ENCODE data around the gene HERC6.

Gene HERC6

DNA sequence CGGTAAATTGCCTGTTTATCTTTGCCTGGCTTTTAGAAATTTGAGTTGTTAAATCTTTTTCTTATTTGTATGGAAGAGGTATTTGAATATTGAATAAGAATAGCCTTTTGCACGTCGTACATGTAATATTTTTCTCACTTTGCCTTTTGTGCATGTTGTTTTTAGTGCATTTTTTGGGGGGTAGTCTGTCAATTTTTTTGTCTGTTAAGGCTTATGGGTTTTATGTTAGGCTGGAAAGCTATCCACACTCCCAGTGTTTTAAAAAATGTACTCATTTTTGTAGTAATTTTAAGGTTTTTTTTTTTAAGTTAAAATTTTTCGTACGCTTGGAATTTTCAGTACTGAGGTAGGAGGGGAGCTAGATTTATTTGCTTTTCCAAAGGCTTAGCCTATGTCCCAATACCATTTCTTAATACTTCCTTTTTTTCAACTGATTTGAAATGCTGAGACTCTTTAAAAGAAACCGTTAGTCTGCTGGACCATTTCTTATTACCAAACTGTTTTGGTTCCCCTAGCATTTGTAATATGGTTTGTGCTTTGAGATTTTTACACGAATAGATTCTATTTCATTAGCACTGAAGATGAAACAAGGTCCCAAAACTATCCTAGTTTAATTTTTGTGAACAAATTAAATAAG is 79.6 kb downstream of the HERC6 start:
- Histone ChIP-seq H3K9me3 (ENCODE audit: control insufficient read depth, insufficient read depth, low read depth, low read length) (no peaks in the 10 kb centered on the region), H3K4me3 (ENCODE audit: low read depth, low read length) (no peak overlapping the region), H3K4me1 (ENCODE audit: control insufficient read depth, insufficient read depth, low read length) (no peaks in the 10 kb centered on the region), H3K27ac (ENCODE audit: extremely low read depth, low read depth, low read length) (no peak overlapping the region), H3K36me3 (ENCODE audit: control insufficient read depth in 2 of 2, insufficient read depth in 1 of 2, low read length in 2 of 2) (peaks cover 0 to 16% of the 10 kb centered on the region in 2 experiments; a peak in 2 of 3 replicates)
- POLR2A ChIA-PET, result interaction anchor here (1.7 to 2.0 kb wide), 2 partner anchors 79 to 174 kb away, joined by 6 to 12 read pairs; partner anchors contain the start of genes HERC6 and PPM1K
- CTCF ChIA-PET, result no interaction called here
- TF ChIP-seq ZNF514 (tag by site-specific recombination; IDR thresholded peaks at IDR 0.05) (no peak), KLF7 (tag by site-specific recombination; IDR thresholded peaks at IDR 0.05; ENCODE audit: borderline replicate concordance) (no peak), ZNF544 (tag by site-specific recombination; IDR thresholded peaks at IDR 0.05) (no peak), ZFP3 (tag by site-specific recombination; IDR thresholded peaks at IDR 0.05; ENCODE audit: low read depth) (no peak), ZNF2 (tag by site-specific recombination; IDR thresholded peaks at IDR 0.05) (no peak), ZXDB (tag by site-specific recombination; IDR thresholded peaks at IDR 0.05) (no peak), ZNF658 (tag by site-specific recombination; IDR thresholded peaks at IDR 0.05) (no peak), ZNF623 (tag by site-specific recombination; IDR thresholded peaks at IDR 0.05) (no peak), ZBTB21 (tag by site-specific recombination; IDR thresholded peaks at IDR 0.05) (no peak), OSR2 (tag by site-specific recombination; IDR thresholded peaks at IDR 0.05) (no peak), KLF8 (tag by site-specific recombination; IDR thresholded peaks at IDR 0.05) (no peak), HOXA7 (CRISPR knock-in tag; IDR thresholded peaks at IDR 0.05; ENCODE audit: borderline replicate concordance) (no peak), ZNF621 (tag by site-specific recombination; IDR thresholded peaks at IDR 0.05) (no peak), KLF16 (tag by site-specific recombination; IDR thresholded peaks at IDR 0.05) (no peak)
- TF ChIP-seq, protein P1, sequence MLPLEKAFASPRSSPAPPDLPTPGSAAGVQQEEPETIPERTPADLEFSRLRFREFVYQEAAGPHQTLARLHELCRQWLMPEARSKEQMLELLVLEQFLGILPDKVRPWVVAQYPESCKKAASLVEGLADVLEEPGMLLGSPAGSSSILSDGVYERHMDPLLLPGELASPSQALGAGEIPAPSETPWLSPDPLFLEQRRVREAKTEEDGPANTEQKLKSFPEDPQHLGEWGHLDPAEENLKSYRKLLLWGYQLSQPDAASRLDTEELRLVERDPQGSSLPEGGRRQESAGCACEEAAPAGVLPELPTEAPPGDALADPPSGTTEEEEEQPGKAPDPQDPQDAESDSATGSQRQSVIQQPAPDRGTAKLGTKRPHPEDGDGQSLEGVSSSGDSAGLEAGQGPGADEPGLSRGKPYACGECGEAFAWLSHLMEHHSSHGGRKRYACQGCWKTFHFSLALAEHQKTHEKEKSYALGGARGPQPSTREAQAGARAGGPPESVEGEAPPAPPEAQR (tag by site-specific recombination; IDR thresholded peaks at IDR 0.05), result no peak
- TF ChIP-seq, protein P2, sequence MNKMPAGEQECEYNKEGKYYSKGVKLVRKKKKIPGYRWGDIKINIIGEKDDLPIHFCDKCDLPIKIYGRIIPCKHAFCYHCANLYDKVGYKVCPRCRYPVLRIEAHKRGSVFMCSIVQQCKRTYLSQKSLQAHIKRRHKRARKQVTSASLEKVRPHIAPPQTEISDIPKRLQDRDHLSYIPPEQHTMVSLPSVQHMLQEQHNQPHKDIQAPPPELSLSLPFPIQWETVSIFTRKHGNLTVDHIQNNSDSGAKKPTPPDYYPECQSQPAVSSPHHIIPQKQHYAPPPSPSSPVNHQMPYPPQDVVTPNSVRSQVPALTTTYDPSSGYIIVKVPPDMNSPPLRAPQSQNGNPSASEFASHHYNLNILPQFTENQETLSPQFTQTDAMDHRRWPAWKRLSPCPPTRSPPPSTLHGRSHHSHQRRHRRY (tag by site-specific recombination; IDR thresholded peaks at IDR 0.05), result no peak
- TF ChIP-seq, protein P3, sequence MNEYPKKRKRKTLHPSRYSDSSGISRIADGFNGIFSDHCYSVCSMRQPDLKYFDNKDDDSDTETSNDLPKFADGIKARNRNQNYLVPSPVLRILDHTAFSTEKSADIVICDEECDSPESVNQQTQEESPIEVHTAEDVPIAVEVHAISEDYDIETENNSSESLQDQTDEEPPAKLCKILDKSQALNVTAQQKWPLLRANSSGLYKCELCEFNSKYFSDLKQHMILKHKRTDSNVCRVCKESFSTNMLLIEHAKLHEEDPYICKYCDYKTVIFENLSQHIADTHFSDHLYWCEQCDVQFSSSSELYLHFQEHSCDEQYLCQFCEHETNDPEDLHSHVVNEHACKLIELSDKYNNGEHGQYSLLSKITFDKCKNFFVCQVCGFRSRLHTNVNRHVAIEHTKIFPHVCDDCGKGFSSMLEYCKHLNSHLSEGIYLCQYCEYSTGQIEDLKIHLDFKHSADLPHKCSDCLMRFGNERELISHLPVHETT (tag by site-specific recombination; IDR thresholded peaks at IDR 0.05), result no peak
- TF ChIP-seq, protein P4, sequence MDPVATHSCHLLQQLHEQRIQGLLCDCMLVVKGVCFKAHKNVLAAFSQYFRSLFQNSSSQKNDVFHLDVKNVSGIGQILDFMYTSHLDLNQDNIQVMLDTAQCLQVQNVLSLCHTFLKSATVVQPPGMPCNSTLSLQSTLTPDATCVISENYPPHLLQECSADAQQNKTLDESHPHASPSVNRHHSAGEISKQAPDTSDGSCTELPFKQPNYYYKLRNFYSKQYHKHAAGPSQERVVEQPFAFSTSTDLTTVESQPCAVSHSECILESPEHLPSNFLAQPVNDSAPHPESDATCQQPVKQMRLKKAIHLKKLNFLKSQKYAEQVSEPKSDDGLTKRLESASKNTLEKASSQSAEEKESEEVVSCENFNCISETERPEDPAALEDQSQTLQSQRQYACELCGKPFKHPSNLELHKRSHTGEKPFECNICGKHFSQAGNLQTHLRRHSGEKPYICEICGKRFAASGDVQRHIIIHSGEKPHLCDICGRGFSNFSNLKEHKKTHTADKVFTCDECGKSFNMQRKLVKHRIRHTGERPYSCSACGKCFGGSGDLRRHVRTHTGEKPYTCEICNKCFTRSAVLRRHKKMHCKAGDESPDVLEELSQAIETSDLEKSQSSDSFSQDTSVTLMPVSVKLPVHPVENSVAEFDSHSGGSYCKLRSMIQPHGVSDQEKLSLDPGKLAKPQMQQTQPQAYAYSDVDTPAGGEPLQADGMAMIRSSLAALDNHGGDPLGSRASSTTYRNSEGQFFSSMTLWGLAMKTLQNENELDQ (tag by site-specific recombination; IDR thresholded peaks at IDR 0.05; ENCODE audit: low read depth), result no peak

DNA sequence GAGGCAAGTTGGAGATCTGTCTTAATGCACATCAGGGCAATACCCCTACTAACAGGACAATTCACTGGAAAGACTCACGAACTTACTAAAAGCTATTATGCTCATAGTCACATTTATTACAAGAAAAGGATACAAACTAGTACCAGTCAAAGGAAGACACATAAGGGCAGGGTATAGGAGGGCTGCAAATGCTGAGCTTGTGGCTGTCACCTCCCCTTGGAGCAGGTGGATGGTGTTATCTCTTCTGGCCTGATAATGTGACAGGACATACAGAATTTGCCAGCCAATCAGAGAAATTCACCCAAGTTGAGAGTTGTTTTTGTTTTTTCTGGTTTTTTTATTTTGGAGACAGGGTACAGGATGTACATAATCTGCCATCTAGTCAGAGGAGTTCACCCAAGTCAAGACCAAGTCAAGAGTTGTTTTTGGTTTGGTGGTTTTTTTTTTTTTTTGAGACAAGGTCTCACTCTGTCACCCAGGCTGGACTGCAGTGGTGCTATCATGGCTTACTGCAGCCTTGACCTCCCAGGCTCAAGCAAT is 87.1 kb downstream of the HERC6 start:
- Histone ChIP-seq H3K4me3 (ENCODE audit: low read depth, low read length) (no peak overlapping the region), H3K36me3 (ENCODE audit: control insufficient read depth in 2 of 2, insufficient read depth in 1 of 2, low read length in 2 of 2) (peaks cover 0 to 76% of the 10 kb centered on the region in 2 experiments; a peak in 2 of 3 replicates), H3K9me3 (ENCODE audit: control insufficient read depth, insufficient read depth, low read depth, low read length) (no peaks in the 10 kb centered on the region), H3K4me1 (ENCODE audit: control insufficient read depth, insufficient read depth, low read length) (no peaks in the 10 kb centered on the region), H3K27ac (ENCODE audit: extremely low read depth, low read depth, low read length) (no peak overlapping the region)
- TF ChIP-seq ZNF707 (tag by site-specific recombination; IDR thresholded peaks at IDR 0.05), result no peak
- no peak for TF ChIP-seq ZBTB17 (tag by site-specific recombination; IDR thresholded peaks at IDR 0.05)
- TF ChIP-seq ZNF76 (tag by site-specific recombination; IDR thresholded peaks at IDR 0.05; ENCODE audit: borderline replicate concordance, low read depth), result no peak
- TF ChIP-seq MZF1 (tag by site-specific recombination; IDR thresholded peaks at IDR 0.05; ENCODE audit: borderline replicate concordance), result no peak
- no peak for TF ChIP-seq ZNF677 (tag by site-specific recombination; IDR thresholded peaks at IDR 0.05)
- TF ChIP-seq ZNF433 (tag by site-specific recombination; IDR thresholded peaks at IDR 0.05; ENCODE audit: low read depth), result no peak
- TF ChIP-seq ZBTB8A (tag by site-specific recombination; IDR thresholded peaks at IDR 0.05), result no peak
- TF ChIP-seq, protein P5, sequence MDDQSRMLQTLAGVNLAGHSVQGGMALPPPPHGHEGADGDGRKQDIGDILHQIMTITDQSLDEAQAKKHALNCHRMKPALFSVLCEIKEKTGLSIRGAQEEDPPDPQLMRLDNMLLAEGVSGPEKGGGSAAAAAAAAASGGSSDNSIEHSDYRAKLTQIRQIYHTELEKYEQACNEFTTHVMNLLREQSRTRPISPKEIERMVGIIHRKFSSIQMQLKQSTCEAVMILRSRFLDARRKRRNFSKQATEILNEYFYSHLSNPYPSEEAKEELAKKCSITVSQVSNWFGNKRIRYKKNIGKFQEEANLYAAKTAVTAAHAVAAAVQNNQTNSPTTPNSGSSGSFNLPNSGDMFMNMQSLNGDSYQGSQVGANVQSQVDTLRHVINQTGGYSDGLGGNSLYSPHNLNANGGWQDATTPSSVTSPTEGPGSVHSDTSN (CRISPR knock-in tag; IDR thresholded peaks at IDR 0.05), result no peak
- ChIA-PET CTCF (no interaction called here), POLR2A (interaction anchor here (1.2 kb wide), 1 partner anchor 9 kb away, joined by 3 read pairs; the partner anchor contains the start of gene HERC5)

Measured in HEK293 (cell line).